WTC11 (cell line): ENCODE measurements around the gene HOXD10.

Experiments used
- EMX1 ChIP-seq: fragments of 250-450 bp; sonication (Bioruptor Pico); IDR thresholded peaks from 2 replicates; pipeline ENCODE4 v1.8.0; 2021; ENCODE audit warnings: mild to moderate bottlenecking
- ESRRA ChIP-seq: sonication (generic); formaldehyde crosslinking; IDR thresholded peaks from 2 replicates; pipeline ENCODE4 v1.8.1; 2022; ENCODE audit warnings: mild to moderate bottlenecking, missing genetic modification reagents, borderline replicate concordance
- FOXJ3 ChIP-seq: sonication (generic); formaldehyde crosslinking; IDR thresholded peaks from 2 replicates; pipeline ENCODE4 v1.9.0; 2021; ENCODE audit warnings: missing genetic modification reagents, mild to moderate bottlenecking, borderline replicate concordance
- RELA ChIP-seq: sonication (generic); formaldehyde crosslinking; IDR thresholded peaks from 2 replicates; pipeline ENCODE4 v1.8.1; 2022; ENCODE audit warnings: missing genetic modification reagents, mild to moderate bottlenecking, borderline replicate concordance
- TCF7 ChIP-seq: sonication (generic); formaldehyde crosslinking; IDR thresholded peaks from 2 replicates; pipeline ENCODE4 v1.8.0; 2022; ENCODE audit warnings: mild to moderate bottlenecking, low read depth, missing genetic modification reagents, moderate library complexity
- ZNF138 ChIP-seq: sonication (generic); formaldehyde crosslinking; conservative IDR thresholded peaks from 2 replicates; pipeline ENCODE4 v1.8.1; 2022; ENCODE audit warnings: mild to moderate bottlenecking, moderate library complexity, missing genetic modification reagents
- TF ChIP-seq, protein P1 (sequence below): sonication (generic); formaldehyde crosslinking; IDR thresholded peaks from 2 replicates; pipeline ENCODE4 v1.8.0; 2022; ENCODE audit warnings: missing genetic modification reagents
- TF ChIP-seq, protein P2 (sequence below): fragments of 200-600 bp; IDR thresholded peaks from 2 replicates; pipeline ENCODE4 v1.8.0; 2022; ENCODE audit warnings: antibody characterized with exemption
- TF ChIP-seq, protein P3 (sequence below): sonication (generic); formaldehyde crosslinking; conservative IDR thresholded peaks from 2 replicates; pipeline ENCODE4 v1.8.1; 2022; ENCODE audit warnings: mild to moderate bottlenecking, missing genetic modification reagents
- TF ChIP-seq, protein P4 (sequence below): sonication (generic); formaldehyde crosslinking; IDR thresholded peaks from 2 replicates; pipeline ENCODE4 v1.8.0; 2023; ENCODE audit warnings: missing genetic modification reagents, mild to moderate bottlenecking, borderline replicate concordance

DNA sequence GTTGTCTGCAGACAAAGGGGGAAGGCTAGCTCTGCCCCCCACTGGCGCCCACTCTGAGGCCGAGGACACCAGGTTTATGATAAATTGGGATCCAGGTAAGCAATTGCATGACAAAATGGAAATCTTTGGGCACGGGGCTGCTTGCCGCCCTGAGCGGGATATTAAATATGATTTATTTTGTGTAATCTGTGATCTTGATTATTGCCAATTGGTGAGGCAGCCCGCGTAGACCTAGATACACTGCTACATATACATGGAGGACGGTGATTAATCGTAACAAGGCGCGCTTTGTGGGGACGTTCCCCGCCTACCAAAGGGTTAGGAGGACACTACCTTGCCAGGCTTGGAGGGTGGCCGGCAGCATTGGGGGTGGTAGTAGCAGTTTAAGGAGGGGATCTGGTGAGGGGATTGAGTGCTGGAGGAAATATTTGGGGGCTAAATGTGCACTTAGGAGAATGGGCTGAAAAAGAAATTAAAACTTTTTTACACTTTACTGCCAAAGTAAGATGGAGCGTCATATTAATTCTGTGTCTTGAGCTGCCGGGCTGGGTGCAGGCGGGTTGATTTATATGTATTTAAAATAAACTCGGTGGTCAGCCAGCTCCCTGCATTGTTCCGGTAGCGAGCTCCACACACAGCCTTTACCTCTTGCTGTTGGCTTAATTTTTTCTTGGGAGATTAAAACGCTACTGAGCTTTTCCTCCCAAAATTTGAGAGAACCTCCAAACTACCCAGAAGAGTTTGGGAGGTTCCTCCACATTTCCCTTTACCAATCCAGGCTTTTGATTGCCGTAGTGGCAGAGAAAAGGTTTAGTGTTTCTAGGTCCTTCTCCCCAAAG, 44.6 kb downstream of the HOXD10 start:
- no peak for TF ChIP-seq ESRRA (CRISPR knock-in tag)
- TF ChIP-seq, protein P1, sequence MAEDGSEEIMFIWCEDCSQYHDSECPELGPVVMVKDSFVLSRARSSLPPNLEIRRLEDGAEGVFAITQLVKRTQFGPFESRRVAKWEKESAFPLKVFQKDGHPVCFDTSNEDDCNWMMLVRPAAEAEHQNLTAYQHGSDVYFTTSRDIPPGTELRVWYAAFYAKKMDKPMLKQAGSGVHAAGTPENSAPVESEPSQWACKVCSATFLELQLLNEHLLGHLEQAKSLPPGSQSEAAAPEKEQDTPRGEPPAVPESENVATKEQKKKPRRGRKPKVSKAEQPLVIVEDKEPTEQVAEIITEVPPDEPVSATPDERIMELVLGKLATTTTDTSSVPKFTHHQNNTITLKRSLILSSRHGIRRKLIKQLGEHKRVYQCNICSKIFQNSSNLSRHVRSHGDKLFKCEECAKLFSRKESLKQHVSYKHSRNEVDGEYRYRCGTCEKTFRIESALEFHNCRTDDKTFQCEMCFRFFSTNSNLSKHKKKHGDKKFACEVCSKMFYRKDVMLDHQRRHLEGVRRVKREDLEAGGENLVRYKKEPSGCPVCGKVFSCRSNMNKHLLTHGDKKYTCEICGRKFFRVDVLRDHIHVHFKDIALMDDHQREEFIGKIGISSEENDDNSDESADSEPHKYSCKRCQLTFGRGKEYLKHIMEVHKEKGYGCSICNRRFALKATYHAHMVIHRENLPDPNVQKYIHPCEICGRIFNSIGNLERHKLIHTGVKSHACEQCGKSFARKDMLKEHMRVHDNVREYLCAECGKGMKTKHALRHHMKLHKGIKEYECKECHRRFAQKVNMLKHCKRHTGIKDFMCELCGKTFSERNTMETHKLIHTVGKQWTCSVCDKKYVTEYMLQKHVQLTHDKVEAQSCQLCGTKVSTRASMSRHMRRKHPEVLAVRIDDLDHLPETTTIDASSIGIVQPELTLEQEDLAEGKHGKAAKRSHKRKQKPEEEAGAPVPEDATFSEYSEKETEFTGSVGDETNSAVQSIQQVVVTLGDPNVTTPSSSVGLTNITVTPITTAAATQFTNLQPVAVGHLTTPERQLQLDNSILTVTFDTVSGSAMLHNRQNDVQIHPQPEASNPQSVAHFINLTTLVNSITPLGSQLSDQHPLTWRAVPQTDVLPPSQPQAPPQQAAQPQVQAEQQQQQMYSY (CRISPR knock-in tag): no peak
- TF ChIP-seq, protein P2, sequence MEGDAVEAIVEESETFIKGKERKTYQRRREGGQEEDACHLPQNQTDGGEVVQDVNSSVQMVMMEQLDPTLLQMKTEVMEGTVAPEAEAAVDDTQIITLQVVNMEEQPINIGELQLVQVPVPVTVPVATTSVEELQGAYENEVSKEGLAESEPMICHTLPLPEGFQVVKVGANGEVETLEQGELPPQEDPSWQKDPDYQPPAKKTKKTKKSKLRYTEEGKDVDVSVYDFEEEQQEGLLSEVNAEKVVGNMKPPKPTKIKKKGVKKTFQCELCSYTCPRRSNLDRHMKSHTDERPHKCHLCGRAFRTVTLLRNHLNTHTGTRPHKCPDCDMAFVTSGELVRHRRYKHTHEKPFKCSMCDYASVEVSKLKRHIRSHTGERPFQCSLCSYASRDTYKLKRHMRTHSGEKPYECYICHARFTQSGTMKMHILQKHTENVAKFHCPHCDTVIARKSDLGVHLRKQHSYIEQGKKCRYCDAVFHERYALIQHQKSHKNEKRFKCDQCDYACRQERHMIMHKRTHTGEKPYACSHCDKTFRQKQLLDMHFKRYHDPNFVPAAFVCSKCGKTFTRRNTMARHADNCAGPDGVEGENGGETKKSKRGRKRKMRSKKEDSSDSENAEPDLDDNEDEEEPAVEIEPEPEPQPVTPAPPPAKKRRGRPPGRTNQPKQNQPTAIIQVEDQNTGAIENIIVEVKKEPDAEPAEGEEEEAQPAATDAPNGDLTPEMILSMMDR: no peak
- TF ChIP-seq, protein P3, sequence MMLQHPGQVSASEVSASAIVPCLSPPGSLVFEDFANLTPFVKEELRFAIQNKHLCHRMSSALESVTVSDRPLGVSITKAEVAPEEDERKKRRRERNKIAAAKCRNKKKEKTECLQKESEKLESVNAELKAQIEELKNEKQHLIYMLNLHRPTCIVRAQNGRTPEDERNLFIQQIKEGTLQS (CRISPR knock-in tag): no peak
- TF ChIP-seq FOXJ3: no peak
- no peak for TF ChIP-seq EMX1 (CRISPR knock-in tag)
- no peak for TF ChIP-seq RELA (CRISPR knock-in tag)
- TF ChIP-seq ZNF138 (CRISPR knock-in tag): no peak
- TF ChIP-seq TCF7 (CRISPR knock-in tag): no peak
- TF ChIP-seq, protein P4, sequence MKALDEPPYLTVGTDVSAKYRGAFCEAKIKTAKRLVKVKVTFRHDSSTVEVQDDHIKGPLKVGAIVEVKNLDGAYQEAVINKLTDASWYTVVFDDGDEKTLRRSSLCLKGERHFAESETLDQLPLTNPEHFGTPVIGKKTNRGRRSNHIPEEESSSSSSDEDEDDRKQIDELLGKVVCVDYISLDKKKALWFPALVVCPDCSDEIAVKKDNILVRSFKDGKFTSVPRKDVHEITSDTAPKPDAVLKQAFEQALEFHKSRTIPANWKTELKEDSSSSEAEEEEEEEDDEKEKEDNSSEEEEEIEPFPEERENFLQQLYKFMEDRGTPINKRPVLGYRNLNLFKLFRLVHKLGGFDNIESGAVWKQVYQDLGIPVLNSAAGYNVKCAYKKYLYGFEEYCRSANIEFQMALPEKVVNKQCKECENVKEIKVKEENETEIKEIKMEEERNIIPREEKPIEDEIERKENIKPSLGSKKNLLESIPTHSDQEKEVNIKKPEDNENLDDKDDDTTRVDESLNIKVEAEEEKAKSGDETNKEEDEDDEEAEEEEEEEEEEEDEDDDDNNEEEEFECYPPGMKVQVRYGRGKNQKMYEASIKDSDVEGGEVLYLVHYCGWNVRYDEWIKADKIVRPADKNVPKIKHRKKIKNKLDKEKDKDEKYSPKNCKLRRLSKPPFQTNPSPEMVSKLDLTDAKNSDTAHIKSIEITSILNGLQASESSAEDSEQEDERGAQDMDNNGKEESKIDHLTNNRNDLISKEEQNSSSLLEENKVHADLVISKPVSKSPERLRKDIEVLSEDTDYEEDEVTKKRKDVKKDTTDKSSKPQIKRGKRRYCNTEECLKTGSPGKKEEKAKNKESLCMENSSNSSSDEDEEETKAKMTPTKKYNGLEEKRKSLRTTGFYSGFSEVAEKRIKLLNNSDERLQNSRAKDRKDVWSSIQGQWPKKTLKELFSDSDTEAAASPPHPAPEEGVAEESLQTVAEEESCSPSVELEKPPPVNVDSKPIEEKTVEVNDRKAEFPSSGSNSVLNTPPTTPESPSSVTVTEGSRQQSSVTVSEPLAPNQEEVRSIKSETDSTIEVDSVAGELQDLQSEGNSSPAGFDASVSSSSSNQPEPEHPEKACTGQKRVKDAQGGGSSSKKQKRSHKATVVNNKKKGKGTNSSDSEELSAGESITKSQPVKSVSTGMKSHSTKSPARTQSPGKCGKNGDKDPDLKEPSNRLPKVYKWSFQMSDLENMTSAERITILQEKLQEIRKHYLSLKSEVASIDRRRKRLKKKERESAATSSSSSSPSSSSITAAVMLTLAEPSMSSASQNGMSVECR (CRISPR knock-in tag): no peak
